RKO (cell line): Measurements from ENCODE around the gene KRTAP19-4.
"Not testable (repeated sequence)": the region's sequence is repeated elsewhere in the genome, so short reads cannot be mapped to it uniquely, and the experiment has no call there.

Experiments used
- DNase-seq: peaks from one replicate; pipeline ENCODE4 v3.0.0-alpha.2; 2016; ENCODE audit warnings: low spot score

Gene KRTAP19-4

GRCh38 chr21:30497065-30497464, at the start of gene KRTAP19-4:
Gene KRTAP19-4, minus strand, starts transcription at chr21:30497165. Its CDS starts 55 bp downstream, at chr21:30497110.
- DNase-seq, result no peak

GRCh38 chr21:30541764-30542163, 44.8 kb upstream of the KRTAP19-4 start, which contains the start of gene KRTAP19-6:
Gene KRTAP19-6, minus strand, starts transcription at chr21:30541864. Its CDS starts 31 bp downstream, at chr21:30541833.
- no peak for DNase-seq

- peak; percentile 4 for DNase-seq
Observed at GRCh38 chr21:30518876-30519275, 21.9 kb upstream of the KRTAP19-4 start.

- no peak for DNase-seq
Observed at GRCh38 chr21:30515681-30516080, 18.7 kb upstream of the KRTAP19-4 start.

GRCh38 chr21:30505621-30506205, 8.7 kb upstream of the KRTAP19-4 start:
- not testable (repeated sequence) for DNase-seq

- DNase-seq, result no peak
Observed at GRCh38 chr21:30502041-30502440, 5.1 kb upstream of the KRTAP19-4 start, which contains the start of gene KRTAP19-5. Gene KRTAP19-5, minus strand, starts transcription at chr21:30502141. Its CDS starts 51 bp downstream, at chr21:30502090.

GRCh38 chr21:30491963-30492428, 5.0 kb downstream of the KRTAP19-4 start, which contains the start of gene KRTAP19-3:
Gene KRTAP19-3, minus strand, starts transcription at chr21:30492013. Its CDS starts 56 bp downstream, at chr21:30491957.
- no peak for DNase-seq

- DNase-seq, result no peak
Observed at GRCh38 chr21:30487336-30487735, 9.6 kb downstream of the KRTAP19-4 start, which contains the start of gene KRTAP19-2. Gene KRTAP19-2, minus strand, starts transcription at chr21:30487436. Its CDS starts 88 bp downstream, at chr21:30487348.

- no peak for DNase-seq
Observed at GRCh38 chr21:30486180-30486579, 10.8 kb downstream of the KRTAP19-4 start.

GRCh38 chr21:30482130-30482529, 14.8 kb downstream of the KRTAP19-4 start:
- no peak for DNase-seq

GRCh38 chr21:30480145-30480544, 16.8 kb downstream of the KRTAP19-4 start, which contains the start of gene KRTAP19-1:
Gene KRTAP19-1, minus strand, starts transcription at chr21:30480367. Its CDS starts 50 bp downstream, at chr21:30480317.
- DNase-seq, result no peak

GRCh38 chr21:30479259-30479658, 17.7 kb downstream of the KRTAP19-4 start:
- no peak for DNase-seq

- no peak for DNase-seq
Observed at GRCh38 chr21:30478004-30478403, 19.0 kb downstream of the KRTAP19-4 start.

- DNase-seq, result no peak
Observed at GRCh38 chr21:30468900-30469714, 27.9 kb downstream of the KRTAP19-4 start.

GRCh38 chr21:30463713-30464112, 33.3 kb downstream of the KRTAP19-4 start:
- peak; percentile 48 for DNase-seq

- DNase-seq, result no peak
Observed at GRCh38 chr21:30448514-30448913, 48.5 kb downstream of the KRTAP19-4 start.

GRCh38 chr21:30447056-30447455, 49.9 kb downstream of the KRTAP19-4 start:
- no peak for DNase-seq
